Measurements from ENCODE around the gene CBFA2T2.

DNA sequence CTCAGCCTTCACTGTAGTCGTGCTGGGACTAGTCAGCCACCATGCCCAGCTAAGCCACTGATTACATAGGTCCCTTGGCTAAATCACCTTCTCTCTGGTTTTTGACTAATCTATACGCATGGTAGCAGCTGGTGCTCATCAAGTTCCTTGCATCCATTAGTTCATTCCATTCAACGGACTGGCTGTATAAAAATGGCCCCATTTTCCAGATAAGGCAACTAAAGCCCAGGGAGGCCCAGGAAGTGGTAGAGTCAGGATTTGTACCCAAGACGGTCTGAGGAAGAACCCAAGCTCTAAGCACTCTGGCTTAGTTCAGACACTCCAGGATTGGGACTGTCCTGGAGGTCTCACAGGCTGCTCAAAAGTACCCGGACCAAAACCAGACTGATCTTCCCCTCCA, 191.4 kb downstream of the CBFA2T2 start:
- TF ChIP-seq, protein P1, sequence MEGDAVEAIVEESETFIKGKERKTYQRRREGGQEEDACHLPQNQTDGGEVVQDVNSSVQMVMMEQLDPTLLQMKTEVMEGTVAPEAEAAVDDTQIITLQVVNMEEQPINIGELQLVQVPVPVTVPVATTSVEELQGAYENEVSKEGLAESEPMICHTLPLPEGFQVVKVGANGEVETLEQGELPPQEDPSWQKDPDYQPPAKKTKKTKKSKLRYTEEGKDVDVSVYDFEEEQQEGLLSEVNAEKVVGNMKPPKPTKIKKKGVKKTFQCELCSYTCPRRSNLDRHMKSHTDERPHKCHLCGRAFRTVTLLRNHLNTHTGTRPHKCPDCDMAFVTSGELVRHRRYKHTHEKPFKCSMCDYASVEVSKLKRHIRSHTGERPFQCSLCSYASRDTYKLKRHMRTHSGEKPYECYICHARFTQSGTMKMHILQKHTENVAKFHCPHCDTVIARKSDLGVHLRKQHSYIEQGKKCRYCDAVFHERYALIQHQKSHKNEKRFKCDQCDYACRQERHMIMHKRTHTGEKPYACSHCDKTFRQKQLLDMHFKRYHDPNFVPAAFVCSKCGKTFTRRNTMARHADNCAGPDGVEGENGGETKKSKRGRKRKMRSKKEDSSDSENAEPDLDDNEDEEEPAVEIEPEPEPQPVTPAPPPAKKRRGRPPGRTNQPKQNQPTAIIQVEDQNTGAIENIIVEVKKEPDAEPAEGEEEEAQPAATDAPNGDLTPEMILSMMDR (IDR thresholded peaks at IDR 0.05), result no peak
- TF ChIP-seq EZH2 (IDR thresholded peaks at IDR 0.05; ENCODE audit: borderline replicate concordance, insufficient read depth, low read depth, low read length, poor library complexity, severe bottlenecking), result no peak

All from B cell (primary cell).